Islet of Langerhans (tissue), 1 donor: ENCODE results near the gene PIGW.
"Not testable (repeated sequence)": the region's sequence is repeated elsewhere in the genome, so short reads cannot be mapped to it uniquely, and the experiment has no call there.

Experiments
- FAIRE-seq: peaks from one replicate; lab custom pipeline; 2011; peaks lifted over from hg19 to GRCh38; lab: Jason Lieb, UNC

Gene PIGW

GRCh38 chr17:36508439-36508838 is 26.3 kb upstream of the PIGW start:
- not testable (repeated sequence) for FAIRE-seq

- no peak for FAIRE-seq
Observed at GRCh38 chr17:36509272-36509985, 25.4 kb upstream of the PIGW start.

- no peak for FAIRE-seq
Observed at GRCh38 chr17:36510636-36511035, 24.2 kb upstream of the PIGW start.

GRCh38 chr17:36511216-36511615 is 23.6 kb upstream of the PIGW start:
- FAIRE-seq, result no peak

GRCh38 chr17:36512641-36513040 is 22.1 kb upstream of the PIGW start:
- no peak for FAIRE-seq

- no peak for FAIRE-seq
Observed at GRCh38 chr17:36514856-36515255, 19.9 kb upstream of the PIGW start.

- no peak for FAIRE-seq
Observed at GRCh38 chr17:36515837-36516236, 18.9 kb upstream of the PIGW start.

GRCh38 chr17:36523113-36523512 is 11.7 kb upstream of the PIGW start:
- FAIRE-seq, result no peak

GRCh38 chr17:36524428-36524876 is 10.3 kb upstream of the PIGW start:
- no peak for FAIRE-seq

- no peak for FAIRE-seq
Observed at GRCh38 chr17:36525113-36525512, 9.7 kb upstream of the PIGW start.

- no peak for FAIRE-seq
Observed at GRCh38 chr17:36525888-36526287, 8.9 kb upstream of the PIGW start.

GRCh38 chr17:36527621-36528250 is 7.1 kb upstream of the PIGW start:
- no peak for FAIRE-seq

- FAIRE-seq, result no peak
Observed at GRCh38 chr17:36529121-36529520, 5.7 kb upstream of the PIGW start.

GRCh38 chr17:36532435-36532975 is 2.3 kb upstream of the PIGW start:
- no peak for FAIRE-seq

GRCh38 chr17:36533935-36534839 is 600 bp upstream of the PIGW start:
- no peak for FAIRE-seq

GRCh38 chr17:36535669-36536081 is 888 bp downstream of the PIGW start:
- no peak for FAIRE-seq

GRCh38 chr17:36540696-36541095 is 5.9 kb downstream of the PIGW start:
- FAIRE-seq, result no peak

- FAIRE-seq, result no peak
Observed at GRCh38 chr17:36542755-36543154, 8.0 kb downstream of the PIGW start.

GRCh38 chr17:36544044-36544306 is 9.2 kb downstream of the PIGW start:
- no peak for FAIRE-seq

- no peak for FAIRE-seq
Observed at GRCh38 chr17:36544307-36545076, 9.7 kb downstream of the PIGW start, which contains the start of gene GGNBP2. TSS of gene GGNBP2 (plus strand) at chr17:36544919. CDS start at chr17:36545725, 806 bp downstream.

- FAIRE-seq, result no peak
Observed at GRCh38 chr17:36545077-36545464, 10.3 kb downstream of the PIGW start.
